ENCODE data around the gene CISH.

CISH gene

DNA sequence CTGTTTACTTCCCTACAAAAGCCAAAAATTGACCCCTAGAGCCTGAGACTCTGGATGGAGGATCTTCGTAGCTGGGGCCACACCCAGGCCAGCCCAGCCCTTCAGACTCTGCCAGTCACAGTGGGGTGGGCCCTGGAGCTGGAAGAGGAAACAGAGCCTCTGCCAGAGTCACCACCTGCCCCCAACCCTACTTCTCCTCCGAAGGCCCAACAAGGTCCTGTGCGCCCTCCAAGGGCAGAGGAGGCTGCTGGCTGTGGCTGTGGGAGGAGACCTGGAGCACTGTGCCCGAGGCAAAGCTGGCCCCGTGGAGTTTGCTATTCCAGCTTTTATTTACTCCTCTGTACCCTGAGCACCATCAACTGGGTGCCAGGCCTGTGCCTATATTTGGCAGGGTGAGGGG is 19.0 kb downstream of the CISH start:
- no peak for DNase-seq

DNA sequence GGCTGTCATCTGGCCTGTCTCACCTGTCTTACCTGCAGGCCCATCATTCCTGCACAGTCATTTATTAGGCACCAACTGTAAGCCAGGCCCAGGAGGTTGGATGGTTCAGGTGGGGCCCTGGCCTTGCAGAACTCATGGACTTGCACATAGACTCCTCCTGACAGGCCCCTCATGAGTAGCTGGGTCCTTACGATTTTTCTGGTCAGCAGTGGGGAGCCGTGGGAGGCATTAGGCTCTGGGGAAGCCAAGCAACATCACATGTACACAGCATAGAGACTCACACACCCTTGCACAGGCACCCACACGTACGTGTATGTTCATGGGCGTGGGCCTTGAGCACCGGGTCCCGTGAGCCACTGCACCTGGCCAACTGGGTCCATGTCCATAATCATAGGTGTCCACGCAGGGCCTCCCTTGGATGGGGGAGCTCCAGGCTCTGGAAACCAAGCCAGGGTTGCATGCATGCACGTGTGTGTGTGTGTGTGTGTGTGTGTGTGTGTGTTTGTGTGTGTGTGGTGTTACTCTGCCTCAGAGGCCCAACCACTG is 20.3 kb downstream of the CISH start:
- DNase-seq, result no peak

DNA sequence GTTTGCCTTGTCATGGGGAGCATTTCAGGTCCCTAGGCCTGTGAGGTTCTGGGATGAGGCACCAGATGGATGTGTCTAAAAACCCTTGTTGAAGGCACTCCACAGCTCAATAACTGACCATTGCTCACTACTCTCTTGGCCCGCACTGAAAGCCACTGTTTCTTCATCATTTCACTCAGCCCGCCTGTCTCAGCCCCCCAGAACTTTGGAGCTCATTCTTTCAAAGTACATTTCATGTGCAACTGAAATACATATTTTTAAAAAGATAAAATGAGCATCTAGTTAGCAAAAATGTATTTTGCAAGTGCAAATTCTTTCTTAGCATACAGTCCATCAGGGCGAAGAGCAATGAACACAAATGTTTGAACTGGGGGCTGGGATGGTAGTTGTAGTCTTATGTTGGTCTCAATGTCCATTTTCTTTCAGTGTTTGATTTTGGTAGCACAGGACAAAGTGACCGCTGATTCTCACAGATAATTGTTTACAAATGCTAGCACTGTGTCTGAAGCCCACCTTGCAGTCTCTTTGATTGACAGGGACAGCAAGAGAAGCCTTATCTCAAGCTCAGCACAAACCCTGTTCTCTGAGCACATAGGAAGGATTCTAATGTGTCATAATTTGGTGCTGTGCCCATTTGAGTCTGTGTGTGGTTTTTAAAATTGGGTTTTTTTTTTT is 22.7 kb downstream of the CISH start:
- DNase-seq, result no peak

DNA sequence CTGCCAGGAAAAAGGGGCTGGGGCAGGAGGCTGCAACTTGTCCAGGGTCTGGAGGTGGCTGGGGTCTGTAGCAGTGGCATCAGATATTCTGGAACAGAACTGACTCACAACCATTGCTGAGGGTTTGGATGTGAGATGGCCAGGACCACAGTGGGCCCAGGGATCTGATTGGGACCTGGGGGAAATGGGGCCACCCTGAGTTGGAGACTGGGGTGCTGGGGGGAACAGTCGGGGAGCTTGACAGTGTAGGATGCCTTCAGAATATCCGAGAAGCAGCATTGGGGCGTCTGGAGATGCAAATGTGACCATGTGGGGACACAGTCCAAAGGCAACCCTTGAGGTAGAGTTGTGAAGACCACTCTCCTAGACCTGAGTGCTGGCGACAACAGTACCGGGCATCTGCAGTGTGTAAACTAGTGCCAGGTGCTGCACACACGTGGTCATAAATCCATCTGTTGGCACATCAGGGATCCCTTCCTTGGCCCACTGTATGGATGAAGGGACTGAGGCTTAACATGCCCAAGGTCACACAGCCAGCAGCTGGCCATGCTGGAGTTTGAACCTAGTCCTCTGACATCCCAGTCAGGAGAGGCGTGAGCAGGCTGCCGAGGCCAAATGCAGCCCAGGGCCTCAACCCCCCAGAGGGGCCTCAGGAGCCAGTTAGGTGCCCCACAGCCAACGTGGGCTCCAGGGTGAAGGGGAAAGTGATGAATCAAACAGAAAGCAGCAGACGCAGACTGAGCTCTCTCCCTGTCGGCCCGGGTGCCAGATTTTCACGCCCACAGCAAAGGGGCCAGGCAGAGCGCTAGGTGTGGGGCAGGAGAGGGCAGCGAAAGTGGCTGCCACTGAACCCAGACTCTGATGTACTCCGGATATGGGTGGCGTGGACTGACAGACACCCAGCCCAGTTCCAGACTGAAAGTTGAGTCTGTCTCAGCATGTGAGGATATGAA is 23.5 kb downstream of the CISH start:
- no peak for DNase-seq

DNA sequence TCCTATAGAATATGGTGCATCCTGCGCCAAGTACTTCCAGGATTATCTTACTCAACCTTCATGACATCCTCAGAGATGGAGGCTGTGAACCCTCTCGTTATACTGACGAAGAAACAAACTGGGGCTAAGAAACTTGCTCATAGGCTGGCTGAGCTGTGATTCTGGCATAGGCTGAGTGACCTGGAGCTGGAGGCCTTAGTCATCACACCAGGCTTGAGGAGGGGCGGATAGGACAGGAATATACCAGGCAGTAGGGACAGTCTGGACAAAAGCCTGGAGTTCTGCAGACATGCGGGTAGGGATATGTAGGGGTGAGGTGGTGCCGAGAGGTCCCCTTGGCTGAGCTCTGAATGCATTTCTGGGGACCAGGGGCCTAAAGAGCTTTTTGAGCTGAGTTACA is 24.2 kb downstream of the CISH start:
- DNase-seq, result no peak

DNA sequence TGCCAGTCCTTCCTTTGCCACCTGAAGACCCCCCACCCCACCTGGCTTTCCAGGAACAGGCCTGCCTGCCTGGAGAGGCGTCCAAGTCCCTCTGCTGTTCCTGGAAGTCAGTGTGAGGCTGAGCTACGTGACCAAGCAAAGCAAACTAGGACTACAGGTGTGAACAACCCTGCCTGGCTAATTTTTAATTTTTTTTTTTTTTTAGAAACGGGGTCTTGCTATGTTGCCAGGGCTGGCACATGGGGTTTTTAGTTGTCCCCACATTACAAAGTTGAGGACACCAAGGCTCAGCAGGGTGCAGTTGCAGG is 24.9 kb downstream of the CISH start:
- no peak for DNase-seq

DNA sequence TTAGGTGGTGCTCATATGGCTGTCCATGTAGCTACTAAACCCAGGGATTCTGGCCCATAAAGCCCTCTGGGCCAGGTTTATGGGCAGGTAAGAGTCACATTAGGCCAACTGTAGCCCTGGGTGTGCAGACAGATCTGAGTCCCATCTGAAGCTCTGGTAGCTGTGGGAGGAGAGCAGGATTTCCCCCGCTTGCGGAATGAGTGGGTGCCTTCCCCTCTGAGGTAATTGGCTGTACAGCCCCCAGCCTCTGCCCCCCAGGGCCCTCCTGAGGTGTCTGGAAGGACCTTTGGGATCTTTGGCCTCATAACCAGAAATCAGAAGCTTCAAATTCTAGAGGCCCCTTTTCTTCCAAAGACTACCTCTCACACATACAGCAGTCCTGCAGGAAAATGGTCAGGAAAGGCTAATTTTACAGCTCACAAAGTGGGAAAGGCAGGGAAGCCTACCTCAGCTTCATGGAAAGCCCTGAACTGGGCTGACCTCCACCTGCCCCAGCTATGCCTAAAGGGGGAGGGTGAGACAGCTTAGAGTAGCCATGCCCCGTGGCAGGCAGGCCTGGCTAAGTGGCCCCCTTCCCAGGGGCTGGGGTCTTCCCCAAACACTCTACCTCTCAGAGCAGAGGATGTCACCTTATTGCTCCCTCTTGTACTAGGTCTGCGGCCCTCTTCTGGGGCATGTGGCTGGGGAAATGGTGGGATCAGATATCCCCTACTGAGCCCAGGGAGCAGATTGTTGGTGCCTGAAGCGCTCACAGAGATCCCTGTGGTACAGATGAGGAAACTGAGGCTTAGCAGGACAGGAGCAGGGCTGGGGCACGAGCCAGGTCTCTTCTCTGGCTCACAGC is 25.4 kb downstream of the CISH start:
- no peak for DNase-seq

DNA sequence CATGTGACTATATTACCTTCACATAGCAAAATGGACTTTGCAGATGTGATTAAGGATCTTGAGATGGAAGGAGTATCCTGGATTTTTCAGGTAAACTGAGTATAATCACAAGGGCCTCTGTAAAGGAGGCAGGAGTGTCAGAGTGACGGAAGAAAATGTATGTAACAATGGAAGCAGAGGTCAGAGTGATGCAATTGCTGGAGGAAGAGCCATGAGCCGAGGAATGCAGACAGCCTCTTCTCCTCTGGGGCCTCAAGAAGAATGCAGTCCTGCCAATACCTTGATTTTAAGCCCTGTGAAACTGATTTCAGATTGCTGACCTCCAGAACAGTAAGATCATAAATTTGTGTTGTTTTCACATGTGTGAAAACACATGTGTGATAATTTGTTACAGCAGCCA is 27.2 kb downstream of the CISH start:
- DNase-seq, result no peak

DNA sequence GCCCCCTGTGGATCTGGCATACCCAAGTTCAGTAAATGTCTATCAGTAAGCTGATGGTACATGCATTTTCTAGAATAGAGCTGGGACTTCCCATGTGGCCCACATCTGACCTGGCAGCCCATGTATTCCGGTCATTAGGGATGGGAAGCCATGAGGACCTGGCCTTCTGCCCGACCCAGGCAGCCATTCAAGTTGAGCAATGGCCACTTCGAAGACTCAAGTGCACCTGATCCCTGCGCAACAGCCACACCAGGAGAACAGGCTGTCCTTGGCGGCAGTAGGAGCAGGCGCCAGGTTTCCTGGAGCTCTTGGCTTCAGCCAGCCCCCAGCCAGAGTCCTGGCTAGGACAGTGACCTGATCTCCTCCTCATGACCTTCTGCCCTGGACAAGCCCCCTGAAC is 27.7 kb downstream of the CISH start:
- DNase-seq, result no peak

DNA sequence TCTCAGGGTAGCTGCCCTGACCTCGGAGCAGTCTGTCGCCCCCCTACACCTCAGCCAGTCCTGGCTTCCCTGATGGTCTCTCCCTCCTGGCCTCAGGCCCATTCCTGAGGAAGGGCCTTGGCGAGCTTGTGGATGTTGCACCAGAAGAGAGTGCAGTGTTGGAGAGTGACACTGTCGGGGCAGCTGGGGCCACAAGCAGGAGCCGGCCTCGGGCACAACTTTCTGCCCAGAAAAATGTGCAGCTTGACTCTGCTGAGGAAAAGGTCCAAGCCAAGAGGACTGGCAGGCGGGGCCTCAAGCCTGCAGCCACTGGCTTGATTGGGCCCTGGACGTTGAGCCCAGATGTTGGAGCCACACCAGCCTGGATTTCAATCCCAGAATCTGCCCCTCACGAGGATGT is 29.5 kb downstream of the CISH start:
- DNase-seq, result no peak

DNA sequence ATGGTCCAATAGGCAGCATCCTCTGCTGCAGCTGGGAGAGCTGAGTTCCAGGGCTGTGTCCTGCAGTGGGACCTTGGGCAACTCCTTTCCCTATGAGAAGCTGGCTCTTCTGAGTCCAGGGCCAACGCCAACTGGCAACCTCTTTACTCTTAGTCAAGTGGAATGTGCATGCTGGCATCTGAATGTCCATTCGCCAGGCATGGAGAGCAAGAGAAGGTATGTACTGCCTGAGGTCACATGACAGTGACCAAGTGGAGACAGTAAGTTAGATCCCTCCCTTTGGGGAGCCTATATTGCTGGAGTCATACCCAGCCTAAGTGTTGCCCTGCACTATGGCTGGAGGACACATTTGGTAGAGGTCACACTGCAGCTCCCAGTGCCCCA is 30.1 kb downstream of the CISH start:
- DNase-seq, result no peak

DNA sequence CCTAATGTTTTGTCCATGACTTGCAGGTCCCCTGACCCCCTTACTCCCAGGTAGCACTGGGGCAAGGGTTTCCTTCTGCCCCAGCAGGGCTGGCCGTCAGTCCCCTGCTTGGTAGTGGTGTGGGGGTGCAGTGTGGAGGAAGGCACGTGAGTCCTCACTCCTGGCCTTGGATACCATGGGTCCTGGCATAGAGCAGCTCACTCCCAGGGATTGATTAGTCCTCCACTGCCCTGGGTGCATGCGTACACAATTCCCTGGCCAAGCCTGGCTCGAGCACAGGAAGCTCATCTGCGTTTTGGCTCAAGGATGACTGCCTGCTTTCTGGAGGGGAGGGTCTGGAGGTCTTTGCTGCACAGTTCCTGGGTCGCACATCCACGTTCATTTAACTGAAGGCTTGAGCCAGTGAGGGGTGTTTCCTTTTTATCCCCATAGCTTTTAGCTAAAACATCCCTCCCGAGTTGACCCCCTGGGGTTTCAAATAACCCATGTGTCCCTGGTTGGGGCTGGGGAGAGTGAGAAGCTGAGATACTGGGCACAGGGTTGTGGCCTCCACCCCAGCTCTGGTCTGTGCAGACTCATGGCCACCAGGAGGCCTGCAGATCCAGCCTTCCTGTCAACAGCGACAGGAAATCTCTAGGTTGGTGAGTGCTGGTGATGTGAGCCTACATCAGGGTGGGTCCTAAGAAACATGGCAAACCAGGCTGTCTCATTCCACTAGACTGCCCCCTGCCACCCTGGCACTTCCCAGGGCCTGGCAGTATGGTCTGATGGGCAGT is 30.7 kb downstream of the CISH start:
- DNase-seq, result no peak

DNA sequence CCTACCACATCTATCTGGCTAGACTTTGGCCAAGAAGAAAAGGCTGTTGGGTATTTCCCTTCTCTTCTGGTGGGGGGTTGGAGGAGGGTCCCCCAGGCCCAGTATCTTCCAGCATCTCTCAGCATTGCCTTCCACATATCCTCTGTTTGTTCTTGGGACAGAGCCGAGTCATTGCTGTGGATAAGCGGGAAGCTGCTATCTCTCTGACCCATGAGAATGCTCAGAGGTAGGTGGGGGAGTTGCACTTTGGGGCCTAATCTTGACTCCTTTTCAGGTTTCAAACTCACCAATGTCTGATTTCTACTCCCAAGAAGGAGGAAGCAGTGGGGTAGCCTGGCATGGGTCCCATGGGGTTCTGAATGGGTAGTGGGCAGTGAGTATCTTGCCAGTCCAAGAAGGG is 34.2 kb downstream of the CISH start:
- DNase-seq, result no peak

DNA sequence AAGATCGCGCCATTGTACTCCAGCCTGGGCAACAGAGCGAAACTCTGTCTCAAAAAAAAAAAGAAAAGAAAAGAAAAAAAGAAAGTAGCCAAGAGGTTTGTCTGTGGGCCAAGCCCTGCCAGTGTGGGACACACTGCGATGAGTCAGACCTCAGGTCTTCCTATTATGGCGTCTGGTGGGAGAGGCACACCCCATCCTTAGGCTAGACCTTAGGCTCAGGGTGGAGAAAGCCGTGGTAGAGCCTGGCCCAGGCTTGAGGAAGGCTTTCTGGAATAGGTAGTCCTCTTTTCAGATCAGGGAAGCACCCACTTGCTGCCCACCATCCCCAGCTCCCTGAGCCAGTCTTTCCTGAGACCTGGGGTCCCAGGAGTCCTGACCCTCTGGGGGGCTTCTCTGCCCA is 36.2 kb downstream of the CISH start:
- no peak for DNase-seq

DNA sequence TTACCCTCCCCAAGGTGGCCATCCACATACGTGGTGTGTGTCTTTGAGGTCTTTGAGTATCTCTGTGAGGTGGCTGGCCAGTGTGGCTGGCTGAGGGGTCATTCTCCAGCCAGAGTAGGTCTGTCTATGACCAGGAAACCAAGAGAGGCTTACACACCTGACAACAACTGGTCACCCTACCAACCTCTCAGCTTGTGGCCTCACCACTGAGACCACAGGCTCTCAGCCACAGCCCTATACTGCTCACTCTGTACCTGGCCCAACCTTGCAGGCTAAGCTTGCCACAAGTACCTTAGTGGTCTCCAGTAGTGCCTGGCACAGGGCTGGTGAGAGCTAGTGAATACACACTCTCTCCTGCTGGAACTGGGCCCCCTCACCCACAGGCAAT is 37.1 kb downstream of the CISH start:
- DNase-seq, result no peak

DNA sequence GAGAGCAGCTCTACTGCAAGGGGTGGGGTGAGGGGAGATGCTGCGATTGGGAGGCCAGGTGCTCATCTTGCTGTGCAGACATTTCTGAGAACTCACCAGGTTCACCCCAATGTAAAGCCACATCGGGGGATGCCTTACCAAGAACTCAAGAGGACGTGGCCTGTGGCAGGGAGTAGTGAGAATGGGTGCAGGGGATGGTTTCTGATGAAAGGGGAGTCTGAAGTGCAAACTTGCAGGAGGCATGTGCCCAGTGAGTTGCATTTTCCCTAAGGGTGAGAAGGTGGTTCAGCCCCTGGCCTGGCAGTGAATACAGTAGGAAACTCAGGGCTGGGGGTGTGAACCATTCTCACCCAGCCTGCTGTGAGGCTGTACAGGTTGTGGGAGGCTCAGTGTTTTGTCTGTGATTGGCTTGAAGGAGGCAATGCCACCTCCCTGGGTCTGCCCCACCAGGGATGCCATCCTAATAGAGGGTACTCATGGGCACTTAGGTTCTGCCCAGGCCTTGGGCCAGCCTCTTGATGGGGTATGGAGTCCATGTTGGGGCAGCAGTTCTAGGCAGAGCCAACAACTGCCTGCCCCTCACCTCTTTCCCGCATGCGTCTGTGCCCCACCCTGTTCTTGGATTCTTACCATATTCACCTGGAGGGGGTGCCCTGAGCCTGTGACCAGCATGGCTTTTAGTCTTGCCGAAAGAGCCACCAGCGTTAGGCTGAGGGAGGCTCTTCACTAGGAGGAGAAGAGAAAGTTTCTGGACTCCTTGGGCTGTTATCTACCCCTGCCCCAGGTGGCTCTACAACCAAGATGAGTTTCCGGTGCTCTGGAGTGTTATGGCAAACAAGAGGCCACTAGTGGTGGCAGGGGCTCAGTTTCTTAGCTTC is 37.8 kb downstream of the CISH start:
- DNase-seq, result no peak

DNA sequence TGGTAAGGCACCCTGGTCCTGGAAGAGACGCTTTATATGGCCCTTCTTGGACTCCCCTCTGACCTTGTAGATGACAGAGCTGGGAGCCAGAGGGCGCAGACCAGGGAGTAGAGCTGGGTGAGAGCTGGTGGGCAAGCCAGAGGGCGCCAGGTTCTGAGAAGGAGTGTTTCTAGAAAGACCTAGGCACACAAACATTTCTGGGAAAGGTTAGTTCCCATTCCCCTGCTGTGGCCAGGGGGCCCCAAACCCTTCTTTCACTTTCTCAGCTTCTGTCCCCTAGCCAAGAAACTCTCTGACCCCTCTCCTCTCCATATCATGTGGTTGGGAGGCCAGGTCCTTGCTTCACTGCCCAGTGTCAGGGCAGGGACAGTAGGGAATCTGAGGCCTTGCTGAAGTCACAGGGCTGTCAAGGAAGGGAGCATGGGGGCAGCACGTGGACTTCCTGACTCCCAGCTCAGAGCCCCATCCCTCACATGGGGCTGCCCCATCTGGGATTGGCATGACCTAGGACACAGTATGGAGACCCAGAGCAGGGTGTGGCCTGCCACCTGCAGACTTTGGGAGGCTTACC is 38.7 kb downstream of the CISH start:
- no peak for DNase-seq

DNA sequence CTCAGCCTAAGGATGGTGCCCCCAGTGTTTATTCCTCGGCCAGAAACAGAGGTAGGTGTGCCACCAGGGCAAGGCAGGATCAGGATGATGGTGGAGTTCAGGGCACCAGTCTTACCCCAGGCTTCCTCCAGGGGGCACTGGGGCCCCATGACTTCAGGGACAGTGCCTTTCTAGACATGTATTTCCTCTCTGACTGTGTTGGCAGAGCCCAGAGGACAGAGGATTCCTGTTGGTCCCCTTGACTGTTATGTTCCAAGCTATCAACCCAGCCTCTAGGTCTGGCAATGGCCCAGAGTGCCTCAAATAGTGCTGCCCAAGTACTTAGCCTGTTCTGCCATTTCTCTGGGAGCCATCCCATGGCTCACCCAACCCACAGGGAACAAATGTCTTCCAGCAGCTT is 39.4 kb downstream of the CISH start:
- DNase-seq, result peak; percentile 39 to 41

DNA sequence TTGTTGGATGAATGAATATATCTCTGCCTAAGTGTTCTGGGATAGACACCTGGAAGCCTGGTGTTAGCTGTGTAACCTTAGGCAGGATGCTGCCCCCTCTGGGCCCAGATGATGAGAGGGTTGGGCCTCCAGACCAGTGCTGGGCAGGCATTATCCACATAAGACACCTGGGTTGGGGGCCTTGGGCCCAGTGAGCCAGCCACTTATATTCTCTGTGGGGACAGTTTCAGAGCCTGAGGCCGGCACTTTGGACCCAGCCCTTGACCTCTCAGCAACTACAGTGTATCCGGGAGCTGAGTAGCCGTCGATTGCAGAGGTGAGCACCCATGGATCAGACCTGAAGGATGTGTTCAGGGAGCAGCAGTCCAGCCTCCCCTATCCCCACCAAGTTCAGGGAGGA is 40.1 kb downstream of the CISH start:
- DNase-seq, result no peak

DNA sequence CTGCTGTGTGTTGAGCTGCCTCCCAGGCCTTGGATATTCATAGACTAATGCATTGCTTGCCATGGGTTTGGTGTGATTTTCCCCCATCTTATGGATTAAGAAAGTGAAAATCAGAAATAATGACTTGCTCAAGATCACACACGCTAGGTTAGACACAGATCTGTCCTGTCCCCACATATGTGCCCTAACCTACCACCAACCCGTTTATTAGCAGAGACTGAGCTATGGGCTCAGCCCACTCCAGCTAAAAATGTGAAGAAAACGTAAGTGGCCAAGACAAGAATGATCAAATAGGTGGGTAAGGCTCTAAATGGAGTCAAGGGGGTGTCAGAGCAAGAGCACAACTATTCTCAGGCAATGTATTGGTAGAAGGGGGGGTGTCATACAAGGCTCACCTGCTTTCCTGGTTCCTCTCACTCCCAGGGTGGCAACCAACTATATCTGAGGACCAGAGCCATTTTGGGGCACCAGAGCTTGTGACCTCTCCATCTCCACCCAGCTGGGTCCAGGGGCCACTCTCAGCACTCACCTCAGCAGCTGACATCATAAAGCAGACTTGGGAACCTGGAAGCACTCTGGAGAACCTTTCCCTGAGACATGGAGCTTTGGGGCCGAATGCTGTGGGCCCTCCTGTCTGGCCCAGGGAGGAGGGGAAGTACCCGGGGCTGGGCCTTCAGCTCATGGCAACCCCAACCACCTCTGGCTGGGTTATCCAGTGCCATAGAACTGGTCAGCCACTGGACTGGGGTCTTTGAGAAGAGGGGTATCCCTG is 40.9 kb downstream of the CISH start:
- no peak for DNase-seq
